MM.1S (cell line): ENCODE data around the gene PRMT7.

ENCODE experiments used
- CTCF ChIP-seq: fragments of 300-600 bp; sonication (generic); IDR thresholded peaks from 2 replicates; pipeline ENCODE4 v1.5.1; 2016; ENCODE audit warnings: antibody characterized with exemption, low read length, mixed read lengths
- EZH2 ChIP-seq: fragments of 300-600 bp; sonication (generic); optimal IDR thresholded peaks from 2 replicates; pipeline ENCODE3; 2017; ENCODE audit warnings: low read depth, mild to moderate bottlenecking, antibody characterized with exemption, low read length, mixed read lengths
- EZH2phosphoT487 ChIP-seq: fragments of 300-600 bp; sonication (generic); IDR thresholded peaks from 2 replicates; pipeline ENCODE4 v1.6.1; 2018; ENCODE audit warnings: antibody characterized with exemption, low read length

GRCh38 chr16:68395167-68395786 lies 84.5 kb downstream of the PRMT7 start:
- TF ChIP-seq CTCF (no peak), EZH2 (no peak), EZH2phosphoT487 (no peak)
